GM21528 (cell line): ENCODE results near the gene BCL2L2.

Experiments used
- ATAC-seq: cut with Tn5 transposase; IDR thresholded peaks from one replicate; pipeline ENCODE4 v1.9.1; 2021; ENCODE audit warnings: mild to moderate bottlenecking, moderate library complexity; ENCODE audit not compliant: unreplicated experiment, low FRiP score

BCL2L2 gene

DNA sequence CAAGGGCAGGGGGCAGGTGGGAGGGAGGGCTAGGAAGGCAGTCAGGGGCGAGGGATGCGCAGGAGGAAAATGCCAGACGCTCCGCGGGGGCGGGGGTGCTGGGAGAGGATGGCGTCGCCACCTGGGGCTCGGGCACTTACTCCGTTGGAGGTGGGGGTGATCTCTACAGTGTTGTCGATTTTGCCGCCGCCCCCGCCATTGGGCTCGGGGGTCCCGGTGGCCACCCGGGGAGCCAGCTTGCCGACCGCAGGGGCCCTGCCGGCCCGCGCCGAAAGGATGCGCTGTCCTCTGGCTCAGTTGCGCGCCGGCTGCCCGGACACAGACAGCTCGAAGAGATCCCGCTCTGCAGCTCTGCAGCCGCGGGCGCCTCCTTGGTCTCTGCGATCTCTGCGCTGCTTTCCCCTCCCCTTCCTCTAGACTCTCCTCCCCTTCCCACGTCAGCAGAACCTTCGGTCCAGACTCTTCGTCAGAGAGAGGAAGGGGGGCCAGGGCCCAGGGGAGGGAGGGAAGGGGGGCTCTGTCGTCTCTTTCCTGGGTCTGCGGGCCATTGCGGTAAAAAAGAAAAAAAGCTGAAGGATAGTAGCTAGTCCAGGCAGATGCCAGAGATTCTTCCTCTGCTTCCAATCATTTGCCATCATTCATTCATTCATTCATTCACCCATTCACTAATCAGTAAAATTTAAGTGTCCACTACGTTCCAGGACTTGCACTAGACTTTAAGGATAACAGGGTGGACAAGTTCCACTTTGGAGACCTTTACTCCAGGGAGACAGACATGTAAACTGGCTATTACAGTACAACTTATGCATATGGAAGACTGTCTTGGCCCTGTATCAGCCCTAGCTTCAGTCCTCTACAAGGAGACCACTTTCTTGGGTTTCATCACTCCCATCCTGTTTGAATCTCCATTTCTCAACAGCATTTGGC is 46.1 kb downstream of the BCL2L2 start, which contains the start of gene SLC22A17:
Gene SLC22A17, minus strand, starts transcription at position 382 of the 927 bp plus-strand sequence.
- no peak for ATAC-seq

GRCh38 chr14:23353433-23353780 is 46.8 kb downstream of the BCL2L2 start:
- no peak for ATAC-seq

DNA sequence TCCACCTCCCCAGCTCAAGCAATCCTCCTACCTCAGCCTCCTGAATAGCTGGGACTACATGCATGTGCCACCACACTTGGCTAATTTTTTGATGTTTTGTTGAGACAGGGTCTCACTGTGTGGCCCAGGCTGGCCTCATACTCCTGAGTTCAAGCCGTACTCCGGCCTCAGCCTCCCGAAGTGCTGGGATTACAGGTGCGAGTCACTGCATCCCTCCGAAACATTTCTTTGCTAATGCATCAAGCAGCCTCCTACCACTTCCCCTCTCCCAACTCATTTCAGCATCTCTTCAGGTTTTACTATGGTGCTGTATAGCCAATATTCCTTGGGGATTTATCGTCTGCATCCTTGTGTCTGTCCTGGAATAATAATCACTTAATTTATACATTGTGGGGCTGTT is 48.4 kb downstream of the BCL2L2 start:
- ATAC-seq, result no peak

- ATAC-seq, result no peak
Measured at GRCh38 chr14:23355871-23356435, 49.3 kb downstream of the BCL2L2 start.

DNA sequence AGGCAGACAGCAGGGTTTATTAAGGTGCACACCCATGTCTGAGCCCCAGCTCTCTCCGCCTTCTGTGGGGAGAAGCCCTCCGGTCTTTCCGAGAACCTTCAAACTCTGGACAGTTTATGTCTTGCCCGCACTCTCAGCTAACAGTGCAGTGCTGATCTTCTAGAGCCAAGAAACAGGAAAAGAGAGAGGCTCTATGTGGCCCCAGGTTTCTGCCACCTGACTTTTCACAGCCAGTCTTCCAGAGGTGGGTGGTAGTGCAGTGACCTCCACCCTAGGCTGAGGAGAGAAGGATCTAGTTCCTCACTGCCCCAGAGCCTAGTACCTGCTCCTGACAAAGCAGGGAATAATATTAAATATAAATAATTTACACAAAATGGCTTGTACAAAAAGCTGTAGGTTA is 50.0 kb downstream of the BCL2L2 start:
- no peak for ATAC-seq

- ATAC-seq, result no peak
Measured at GRCh38 chr14:23357261-23357660, 50.6 kb downstream of the BCL2L2 start.

- ATAC-seq, result no peak
Measured at GRCh38 chr14:23358042-23358441, 51.4 kb downstream of the BCL2L2 start.

DNA sequence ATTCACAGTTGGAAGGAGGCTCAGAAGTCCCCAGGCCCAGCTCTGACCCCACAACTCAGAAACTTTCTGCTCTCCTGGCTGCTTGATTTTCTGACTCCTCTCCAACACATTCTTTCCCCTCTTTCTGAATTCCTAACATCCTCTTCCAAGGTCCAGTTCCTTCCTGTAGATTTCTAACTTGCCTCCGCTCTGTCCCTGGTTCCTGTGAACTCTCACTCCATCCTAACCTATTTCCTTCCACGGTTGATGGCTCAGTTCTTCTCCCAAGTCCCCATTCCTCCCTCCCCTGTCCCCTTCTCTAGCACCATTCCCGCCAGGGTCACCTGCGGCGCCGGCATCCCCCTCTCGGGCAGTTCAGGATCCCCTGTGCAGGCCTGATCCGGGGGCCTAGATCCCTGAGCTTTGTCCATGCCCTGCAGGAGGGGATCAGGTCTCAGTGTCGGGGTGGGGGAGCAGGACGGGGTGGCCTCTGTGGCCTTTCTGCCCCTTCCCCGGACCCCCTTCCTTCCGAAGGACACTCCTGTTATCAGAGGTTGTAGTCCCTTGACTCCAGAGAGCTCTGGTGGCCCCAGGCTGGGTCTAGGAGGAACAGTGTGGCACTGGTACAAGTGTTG is 52.0 kb downstream of the BCL2L2 start:
- no peak for ATAC-seq

GRCh38 chr14:23359167-23359626 is 52.6 kb downstream of the BCL2L2 start:
- ATAC-seq, result no peak

- ATAC-seq, result no peak
Measured at GRCh38 chr14:23359722-23360447, 53.3 kb downstream of the BCL2L2 start.

- no peak for ATAC-seq
Measured at GRCh38 chr14:23360496-23360895, 53.9 kb downstream of the BCL2L2 start.

GRCh38 chr14:23361320-23361719 is 54.7 kb downstream of the BCL2L2 start:
- ATAC-seq, result no peak
